G401.6 (cell line): ENCODE data around the gene MAPK8IP2.

Source experiments
- FAIRE-seq: peaks from 2 replicates; lab custom pipeline; 2012; peaks lifted over from hg19 to GRCh38; lab: Jason Lieb, UNC

MAPK8IP2 gene

DNA sequence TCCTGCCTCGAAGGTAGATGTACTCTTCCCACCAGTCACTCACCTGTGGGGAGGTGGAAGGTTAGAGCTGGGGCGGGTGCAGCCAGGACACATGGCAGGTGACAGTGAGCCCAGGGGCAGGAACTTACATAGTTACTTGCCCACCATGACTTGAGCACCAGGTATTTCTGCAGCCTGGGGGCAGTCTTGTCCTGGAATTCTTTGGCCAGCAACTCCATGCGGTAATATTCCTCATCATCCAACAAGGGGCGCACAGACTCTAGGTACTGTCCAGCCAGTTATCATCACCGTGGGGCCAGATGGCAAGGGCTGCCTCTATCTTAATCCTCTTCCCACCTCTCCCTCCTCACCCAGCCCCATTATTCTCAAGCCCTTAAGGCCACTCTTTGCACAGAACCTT is 24.5 kb upstream of the MAPK8IP2 start:
- peak; percentile 87 for FAIRE-seq

DNA sequence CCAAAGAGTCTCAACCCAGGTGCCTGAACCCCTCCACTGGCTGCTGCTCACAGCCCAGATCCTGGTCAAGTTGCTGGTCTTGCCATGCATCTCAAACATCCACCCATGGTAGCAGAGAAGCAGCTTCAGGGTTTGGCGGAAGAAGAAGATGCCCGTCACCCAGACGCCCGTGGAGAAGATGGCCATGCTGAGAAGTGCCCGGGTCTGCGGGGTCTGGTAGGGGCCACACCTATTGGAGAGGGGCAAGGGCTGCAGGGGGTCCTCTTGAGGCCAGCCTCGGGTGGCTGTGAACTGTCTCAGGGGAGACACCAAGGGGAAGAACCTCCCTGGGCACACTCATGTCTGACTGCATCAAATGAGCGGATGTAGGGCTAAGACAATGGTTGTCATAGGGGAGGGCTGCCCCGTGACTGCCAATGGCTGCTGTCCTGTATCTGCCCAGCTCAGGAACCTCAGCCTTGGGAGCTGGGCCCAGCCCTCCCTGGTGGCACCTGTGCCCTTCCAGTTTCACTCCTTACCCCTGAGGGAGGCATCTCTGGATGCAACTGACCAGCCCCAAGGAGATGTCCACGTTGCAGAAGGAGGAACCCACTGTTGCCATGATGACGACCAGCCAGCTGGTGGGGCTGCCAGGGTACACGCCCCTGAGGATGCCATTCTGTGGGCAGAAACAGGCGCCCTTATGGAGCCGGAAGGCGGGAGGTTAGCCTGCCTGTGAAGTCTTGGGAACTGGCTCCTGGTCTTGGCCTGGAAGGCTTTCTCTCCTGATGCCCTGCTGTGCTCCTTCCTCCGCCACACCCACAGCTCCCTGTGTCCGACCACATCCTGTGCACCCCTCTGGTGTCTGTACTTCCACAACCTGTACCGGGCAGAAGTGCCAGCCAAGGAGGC is 23.5 kb upstream of the MAPK8IP2 start:
- no peak for FAIRE-seq

DNA sequence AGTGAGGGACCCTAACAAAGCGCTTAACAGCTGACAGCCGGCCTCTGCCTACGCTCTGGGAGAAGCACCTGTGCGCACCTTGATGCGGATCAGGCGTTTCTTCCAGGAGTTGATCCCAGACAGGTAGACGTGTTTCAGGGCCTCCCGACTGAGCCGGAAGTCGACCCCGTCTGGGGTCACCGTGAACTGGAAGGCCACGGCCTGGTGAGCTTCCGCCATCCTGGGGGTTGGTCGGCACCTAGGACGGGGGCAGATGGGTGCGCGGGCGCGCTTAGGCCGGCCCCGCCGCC is 23.0 kb upstream of the MAPK8IP2 start:
- FAIRE-seq, result no peak

DNA sequence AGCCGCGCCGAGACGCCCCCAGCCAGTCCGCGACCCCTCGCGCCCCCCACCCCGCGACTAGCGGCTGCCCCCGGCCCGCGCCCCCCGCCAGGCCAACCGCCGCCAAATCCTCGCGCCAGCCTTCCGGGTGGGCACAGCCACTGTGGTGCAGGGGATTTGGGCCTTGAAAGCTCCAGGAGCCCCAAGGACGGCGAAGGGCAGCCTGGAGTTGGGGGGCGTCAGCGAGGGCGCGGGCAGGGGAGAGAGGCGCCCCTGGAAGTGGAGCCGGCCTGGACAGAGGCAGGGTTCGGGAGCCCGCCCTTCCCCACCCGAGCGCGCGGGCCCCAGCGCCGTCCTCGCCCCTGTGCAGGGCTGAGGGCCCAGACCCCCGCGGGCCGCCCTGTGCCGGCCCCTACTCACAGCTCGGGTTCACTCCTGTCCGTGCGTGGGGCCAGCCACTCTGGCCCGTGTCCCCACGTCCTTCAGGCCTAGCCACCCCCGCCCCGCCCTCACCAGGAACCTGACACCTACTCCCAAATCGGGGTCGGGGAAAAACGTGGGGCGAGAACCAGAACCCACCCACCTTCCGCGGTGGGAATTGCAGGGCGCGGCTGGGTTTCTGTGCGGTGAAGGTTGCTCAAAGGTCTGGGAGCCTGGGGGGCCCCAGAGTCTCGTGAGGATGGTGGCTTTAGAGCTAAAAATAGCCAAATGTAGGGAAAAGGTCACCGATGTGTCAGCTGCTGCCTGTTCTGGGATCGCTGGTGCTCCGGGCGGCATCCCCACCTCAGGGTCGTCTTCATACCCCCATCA is 22.4 kb upstream of the MAPK8IP2 start, which contains the start of gene CPT1B:
Gene CPT1B (minus strand): TSS at position 441 of the 789 bp plus-strand sequence. CDS start 512 bp downstream, outside the sequence.
- no peak for FAIRE-seq

DNA sequence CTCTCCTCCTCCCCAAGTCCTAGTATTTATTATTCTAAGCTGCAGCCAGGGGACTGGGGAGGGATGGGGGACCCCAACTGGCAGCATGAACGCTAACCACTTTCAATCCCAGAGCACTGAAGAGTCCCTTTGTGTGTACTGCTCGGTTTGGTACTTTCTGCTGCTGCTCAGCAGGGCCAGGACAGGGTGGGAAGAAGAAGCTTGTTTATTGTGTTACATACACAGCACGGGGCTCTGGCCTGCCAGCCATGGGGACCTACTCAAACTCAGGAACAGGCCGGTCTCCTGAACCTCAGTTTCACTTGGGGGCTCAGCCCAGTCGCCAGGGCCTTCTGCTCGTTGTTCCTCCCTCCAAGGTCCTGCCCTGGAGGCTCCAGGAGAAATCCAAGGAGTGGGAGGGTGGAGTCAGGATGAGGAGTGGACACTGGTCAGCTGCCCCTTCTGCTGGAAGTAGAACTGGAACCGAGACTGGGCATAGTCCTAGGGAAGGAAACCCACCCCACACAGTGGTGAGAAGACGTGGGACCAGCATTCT is 21.8 kb upstream of the MAPK8IP2 start:
- FAIRE-seq, result no peak

DNA sequence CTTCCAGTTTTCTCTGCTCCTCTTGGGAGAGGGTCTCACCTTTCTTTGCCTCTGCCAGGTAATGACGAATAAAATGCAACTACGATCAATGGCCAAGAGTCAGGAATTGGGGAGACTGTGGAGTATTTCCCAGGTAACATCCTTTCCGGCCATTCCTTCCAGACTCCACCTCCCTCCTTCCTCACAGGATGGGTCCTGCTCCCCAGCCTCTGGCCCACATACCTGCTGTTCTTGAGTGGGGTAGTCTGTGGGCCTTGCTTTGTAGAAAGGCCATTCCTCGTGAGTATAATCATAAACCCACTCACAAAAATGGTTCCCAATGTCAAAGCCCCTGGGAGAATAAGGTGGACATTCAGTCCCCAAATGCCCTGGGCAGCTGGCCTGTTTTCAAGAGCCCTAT is 20.8 kb upstream of the MAPK8IP2 start:
- no peak for FAIRE-seq

DNA sequence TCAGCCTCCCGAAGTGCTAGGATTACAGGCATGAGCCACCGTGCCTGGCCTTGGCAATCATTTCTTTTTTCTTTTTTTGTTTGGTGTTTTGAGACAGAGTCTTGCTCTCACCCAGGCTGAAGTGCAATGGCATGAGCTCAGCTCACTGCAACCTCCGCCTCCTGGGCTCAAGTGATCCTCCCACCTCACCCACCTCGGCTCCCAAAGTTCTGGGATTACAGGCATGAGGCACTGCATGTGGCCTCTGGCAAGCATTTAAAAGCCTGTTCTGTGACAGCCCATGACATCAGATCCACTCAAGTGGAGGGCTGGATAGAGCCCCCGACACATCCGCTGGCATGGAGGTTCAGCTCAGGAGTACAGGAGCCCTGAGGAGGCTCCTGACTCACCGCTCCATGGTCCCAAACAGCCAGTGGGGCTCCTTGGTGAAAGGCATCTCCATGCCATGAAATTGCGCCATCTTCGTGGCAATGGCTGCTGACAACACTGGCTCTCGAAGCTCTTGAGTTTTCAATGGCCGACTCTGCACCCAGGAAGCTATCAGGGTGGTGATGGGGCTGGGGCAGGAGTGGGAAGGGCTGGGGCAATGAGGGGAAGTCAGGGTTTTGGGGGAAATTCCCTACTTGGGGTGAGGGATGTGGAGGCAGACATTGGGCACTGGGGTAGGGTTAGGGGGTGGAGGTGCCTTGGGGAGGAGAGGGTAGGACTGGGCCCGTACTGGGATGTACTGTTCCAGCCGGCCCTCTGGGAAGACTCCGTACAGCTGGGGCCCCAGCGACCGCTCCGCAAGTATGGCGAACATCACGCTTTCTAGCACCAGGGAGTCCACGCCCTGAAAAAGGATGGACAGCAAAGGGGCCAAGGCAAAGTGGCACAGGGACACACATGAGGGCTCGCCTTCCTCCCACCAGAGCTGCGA is 19.3 kb upstream of the MAPK8IP2 start:
- no peak for FAIRE-seq

DNA sequence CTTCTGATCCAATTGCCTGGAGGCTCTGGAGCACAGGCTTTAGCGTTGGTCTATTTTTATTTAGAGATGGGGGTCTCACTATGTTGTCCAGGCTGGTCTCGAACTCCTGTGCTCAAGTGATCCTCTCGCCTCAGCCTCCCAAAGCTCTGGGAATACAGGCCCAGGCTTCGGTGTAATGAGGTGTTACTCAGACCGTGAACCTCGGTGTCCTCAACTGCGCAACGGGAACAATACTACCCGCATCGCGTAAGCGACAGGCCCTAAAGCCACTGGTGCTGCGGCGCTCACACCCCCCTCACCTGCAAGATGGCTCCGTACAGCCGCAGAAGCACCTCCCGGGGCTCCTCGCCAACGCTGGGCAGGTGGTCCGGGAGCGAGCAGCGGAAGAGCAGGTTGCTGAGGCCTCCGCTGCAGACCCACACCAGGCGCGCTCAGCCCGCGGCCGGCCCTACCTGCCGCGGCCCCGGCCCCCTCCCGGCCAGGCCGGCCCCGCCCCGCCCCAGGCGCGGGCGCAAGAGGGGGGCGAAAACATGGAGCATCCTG is 18.6 kb upstream of the MAPK8IP2 start:
- no peak for FAIRE-seq

DNA sequence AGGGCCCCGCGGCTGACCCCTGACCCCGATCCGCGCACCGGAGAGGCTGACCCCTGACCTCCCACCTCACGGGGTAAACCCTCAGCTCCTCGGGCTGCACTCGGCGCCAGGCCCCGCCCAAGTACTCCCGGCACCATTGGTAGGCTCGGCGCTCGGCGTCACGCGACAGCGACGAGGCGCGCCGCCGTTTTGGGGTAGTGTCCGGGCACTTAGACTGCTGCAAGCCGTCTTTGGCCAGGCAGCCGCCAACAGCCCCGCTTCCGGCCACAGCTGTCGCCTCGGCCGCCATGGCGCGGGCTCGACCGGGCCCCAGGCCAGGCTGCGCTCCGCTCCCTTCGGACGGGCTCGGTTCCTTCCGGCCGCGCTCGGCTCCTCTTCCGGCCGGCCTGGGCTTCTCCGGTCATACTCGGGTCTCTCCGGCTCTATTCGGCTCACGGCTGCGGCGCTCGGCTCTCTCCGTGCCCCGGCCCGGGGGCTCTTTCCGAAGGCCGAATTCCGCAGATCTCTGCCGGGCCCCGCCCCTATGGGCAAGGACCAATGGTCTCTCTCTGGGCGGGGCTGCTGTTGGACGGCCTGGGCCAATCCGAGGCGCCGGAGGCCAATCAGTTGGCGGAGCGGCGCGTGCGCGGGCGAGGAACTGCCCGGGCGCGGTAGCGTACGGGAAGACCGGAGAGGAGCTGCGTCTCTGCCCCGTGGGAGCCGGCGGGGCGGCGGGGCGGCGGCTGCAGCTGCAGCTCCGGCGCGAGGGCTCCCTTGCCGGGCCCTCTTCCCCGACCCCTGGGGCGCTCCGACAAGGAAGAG is 17.9 kb upstream of the MAPK8IP2 start, which contains the start of gene CHKB:
Gene CHKB (minus strand): TSS at position 357 of the 801 bp plus-strand sequence. CDS start 68 bp downstream, at position 289.
- FAIRE-seq, result peak; percentile 99

DNA sequence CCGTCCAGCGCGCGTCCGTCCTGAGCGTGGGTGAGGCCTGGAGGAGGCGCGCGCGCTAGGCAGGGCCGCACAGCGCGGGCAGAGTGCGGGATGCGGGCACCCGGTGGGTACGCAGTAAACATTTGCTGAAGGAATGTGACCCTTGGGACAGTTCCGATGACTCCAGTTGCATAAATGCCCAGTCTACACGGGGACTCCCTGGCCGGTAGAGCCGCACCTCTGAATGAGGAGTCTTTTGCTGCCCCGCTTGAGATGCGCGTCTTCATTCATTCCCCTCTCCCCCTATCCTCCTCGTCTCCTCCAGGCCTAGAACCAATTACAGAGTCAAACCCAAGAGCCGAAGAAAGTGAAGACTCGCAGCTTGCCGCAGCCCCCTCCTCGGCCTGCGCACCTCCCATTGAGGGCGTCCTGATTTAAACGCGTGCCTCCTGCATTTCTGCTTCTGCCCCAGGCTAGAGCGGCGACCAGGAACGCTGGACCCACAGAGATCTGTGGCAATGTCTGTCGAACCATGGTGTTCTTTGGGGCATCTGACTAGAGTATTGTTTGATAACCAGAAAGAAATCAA is 17.2 kb upstream of the MAPK8IP2 start:
- no peak for FAIRE-seq

DNA sequence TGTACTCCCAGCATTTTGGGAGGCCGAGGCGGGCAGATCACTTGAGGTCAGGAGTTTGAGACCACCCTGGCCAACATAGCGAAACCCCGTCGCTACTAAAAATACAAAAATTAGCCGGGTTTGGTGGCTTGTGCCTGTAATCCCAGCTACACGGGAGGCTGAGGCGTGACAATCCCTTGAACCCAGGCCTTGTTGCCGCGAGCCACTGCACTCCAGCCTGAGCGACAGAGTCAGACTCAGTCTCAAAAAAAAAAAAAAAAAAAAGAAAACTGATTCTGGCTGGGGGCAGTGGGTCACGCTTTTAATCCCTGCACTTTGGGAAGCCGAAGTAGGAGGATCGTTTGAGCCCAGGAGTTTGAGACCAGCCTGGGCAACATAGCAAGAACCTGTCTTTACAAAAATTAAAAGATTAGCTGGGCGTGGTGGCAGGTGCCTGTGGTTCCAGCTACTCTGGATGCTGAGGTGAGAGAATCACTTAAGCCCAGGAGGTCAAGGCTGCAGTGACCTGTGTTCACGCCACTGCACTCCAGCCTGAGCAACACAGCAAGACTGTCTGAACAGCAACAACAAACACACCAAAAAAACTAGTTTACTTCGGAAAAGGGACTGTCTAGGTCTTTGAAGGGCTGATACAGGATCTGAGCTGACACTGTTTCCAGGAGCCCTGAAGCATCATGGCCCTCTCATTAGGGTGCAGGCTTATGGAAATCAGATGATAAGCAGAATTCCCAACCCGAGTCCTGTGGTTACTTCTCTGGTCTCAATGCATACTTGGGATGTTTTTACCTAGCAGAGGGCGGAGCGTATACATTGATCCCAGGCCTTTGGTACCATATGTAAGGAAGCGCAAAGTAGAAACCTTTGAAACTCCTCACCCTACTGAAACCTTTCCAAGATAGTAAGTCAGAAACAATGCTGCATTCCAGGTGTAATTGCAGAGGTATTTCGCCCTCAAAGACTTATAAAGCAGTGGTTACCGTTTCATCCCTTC is 16.2 kb upstream of the MAPK8IP2 start:
- no peak for FAIRE-seq

DNA sequence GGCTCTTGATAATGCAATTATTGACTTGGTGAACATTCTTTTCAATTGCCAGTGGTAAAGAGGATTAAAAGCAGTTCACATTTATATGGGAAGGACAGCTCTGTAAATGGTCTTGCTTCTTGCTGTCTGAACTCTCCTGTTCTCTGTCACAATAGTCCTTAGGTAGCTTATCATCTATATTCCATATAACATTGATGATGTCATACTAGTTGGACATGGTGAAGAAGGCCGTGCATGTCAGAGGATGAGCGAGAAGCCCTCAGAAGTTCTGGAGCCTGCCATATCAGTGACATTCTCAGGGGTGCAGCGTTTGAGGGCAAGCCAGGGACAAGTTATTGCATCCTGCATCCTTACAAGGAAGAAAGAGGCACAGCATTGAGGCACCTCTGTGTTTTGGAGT is 15.4 kb upstream of the MAPK8IP2 start:
- FAIRE-seq, result no peak

DNA sequence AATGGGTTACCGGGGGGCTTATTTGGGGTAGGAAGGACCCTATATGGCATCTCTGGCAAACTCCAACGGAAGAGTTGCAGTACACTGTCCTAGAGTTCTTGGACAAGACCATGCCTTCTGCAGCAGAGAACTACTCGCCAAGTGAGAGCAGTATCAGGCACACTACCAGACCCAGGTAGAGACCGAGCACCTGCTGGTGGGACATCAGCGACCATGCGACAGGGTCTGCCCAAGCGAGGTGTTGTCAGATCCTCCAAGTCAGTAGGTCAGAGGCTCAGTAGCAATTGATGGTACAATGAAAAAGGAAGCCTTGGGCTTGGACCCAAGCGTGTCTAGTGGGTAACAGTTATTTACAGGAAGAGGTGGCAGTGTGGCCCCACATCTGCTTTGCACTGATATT is 14.8 kb upstream of the MAPK8IP2 start:
- no peak for FAIRE-seq

DNA sequence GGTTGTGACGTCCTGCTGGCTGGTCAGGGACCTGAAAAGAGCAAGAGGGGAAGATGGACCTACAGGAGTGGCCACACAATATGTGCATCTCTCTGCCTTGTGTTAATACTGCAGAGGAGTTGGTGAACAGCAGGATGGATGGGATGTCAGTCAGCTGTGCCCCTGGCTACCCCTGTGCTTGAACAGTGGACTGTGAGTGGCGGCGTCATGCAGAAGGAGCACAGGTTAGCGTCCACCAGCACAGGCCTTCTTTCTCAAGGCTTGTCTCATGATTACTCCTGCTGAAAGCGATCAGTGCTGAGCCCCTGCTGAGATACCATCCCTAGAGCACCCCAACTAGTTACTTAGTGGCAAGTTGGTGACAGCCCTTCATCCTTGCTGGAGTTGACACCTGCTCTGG is 14.2 kb upstream of the MAPK8IP2 start:
- FAIRE-seq, result no peak

DNA sequence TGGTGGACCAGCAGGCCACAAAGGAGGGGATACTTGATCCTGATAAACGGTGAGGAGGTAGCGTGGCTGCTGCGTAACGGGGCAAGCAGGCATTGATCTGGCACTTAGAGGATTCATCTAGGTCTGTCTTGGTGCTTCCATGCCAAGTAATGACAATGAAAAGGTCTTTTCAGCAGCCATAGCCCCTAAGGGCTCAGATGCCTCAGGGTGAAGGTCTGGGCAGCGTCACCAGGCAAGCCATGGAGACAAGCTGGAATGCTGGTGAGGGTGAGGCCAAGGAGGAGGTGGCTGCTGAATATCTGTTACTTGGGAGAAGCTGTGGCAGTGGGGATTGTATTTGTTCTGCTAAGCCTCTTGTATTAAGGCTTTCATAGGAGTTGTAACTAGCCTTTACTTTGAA is 13.2 kb upstream of the MAPK8IP2 start:
- FAIRE-seq, result no peak

DNA sequence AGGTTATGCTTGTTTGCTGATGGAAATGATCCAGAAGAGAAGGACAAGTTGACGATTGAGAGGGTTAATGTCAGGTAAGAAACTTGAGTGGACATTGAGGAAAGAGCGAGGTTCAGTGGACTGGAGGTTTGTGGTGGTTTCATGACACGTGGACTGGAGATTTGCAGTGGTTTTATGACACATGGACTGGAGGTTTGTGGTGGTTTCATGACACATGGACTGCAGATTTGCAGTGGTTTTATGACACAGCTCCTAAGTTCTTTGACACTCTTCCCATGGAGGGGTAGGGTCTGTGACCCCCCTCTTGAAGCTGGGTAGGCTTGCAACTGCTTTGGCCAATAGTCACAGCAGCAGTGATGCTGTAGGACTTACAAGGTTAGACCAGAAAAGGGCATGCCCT is 5.4 kb upstream of the MAPK8IP2 start:
- FAIRE-seq, result no peak

DNA sequence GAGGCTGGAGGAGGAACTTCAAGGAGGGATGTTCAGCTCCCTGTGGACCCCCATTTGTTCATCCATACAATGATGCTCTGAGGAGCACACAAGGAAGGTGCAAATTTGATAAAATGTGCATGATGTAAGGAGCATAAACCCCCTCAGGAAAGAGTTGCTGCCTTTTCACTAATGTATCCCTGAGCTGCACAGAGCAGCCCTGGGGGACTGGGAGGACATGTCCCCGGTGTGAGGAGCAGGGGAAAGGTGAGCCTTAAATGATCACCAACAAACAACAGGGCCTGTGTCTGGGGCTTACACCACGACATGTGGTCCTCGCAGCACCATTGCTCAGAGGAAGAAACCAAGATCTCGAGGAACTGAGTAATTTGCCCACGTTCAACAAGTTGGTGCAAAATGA is 3.5 kb upstream of the MAPK8IP2 start:
- FAIRE-seq, result no peak

DNA sequence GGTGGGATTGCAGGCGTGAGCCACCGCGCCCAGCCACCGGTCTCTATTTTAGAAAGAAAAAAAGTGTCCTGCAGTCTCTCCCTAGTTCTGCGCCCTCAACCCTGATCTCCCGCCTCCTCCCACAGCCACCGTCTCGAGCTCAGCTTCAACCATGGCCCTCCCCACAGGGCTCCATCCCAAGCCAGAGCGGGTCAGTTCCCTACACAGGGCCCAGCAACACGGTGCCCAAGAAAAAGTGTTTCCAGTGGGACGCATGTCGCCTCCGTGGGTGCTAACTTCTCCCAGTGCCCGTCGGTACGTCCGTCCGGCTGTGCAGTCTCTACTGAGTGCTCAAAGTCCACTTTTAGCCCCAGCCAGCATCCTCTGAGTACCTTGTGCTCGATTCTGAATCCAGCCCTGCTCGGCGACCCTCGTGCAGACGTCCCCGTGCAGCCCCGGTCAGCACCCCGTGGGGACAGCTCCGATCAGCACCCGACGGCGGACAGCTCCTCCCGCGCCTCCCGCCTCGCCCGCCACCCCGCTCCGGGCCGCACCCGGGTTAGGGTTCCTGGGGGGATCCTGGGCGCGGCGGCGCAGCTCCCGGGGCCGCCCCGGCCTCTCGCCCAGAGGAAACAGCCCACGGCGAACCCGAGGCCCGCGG is 657 bp upstream of the MAPK8IP2 start:
- no peak for FAIRE-seq
